Head of caudate nucleus (tissue), 42 donors: ENCODE measurements around the gene PBX4.

ENCODE experiments used
- DNase-seq, 42 donors: peaks; one replicate each; pipeline versions ENCODE4 v3.0.0 to v3.0.0-alpha.2; 2020 to 2021; ENCODE audit warnings: mixed read lengths in 7 of 42
- intact Hi-C: fragments of 100-400 bp; cut with DNase I; formaldehyde crosslinking; loops from one replicate; pipeline ENCODE4 v1.15.0; 2022

PBX4 gene

DNA sequence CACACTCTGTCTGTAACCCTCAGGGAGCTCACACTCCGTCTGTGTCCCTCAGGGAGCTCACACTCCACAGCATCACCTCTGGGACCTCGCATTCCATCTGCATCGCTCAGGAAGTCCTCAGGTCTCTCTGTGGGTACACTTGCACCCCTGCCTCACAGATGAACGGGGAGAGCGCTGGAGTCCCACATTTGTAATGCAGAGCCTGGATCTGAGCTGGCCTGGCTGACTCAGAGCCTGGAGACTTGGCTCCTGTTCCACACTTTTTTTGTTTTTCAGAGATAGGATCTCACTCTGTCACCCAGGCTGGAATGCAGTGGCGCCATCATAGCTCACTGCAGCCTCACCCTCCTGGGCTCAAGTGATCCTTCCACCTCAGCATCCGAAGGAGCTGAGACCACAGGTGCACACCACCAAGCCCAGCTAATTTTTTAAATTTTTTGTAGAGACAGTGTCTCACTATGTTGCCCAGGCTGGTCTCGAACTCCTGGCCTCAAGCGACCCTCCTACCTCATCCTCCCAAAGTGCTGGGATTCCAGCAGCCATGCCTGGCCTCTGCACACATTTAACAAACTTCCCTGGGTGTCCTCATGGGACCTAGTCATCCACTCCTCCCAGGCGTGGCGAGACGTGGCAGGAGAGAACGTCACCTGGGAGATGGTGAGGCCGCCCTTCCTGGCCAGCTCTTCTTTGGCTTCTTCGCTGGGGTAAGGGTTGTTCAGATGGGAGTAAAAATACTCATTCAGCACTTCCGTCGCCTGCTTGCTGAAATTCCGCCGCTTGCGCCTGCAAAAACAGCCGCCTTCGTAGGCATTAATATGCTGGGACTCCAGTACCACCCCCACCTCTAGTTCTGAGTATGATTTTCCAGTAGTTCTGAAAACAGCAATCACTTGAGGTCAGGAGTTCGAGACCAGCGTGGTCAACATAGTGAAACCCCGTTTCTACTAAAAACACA, 49.4 kb downstream of the PBX4 start:
- intact Hi-C loops, result no loop called here
- DNase-seq, result no peak

- no peak for DNase-seq
These were observed 51.1 kb downstream of the PBX4 start for GRCh38 chr19:19567391-19567790.

DNA sequence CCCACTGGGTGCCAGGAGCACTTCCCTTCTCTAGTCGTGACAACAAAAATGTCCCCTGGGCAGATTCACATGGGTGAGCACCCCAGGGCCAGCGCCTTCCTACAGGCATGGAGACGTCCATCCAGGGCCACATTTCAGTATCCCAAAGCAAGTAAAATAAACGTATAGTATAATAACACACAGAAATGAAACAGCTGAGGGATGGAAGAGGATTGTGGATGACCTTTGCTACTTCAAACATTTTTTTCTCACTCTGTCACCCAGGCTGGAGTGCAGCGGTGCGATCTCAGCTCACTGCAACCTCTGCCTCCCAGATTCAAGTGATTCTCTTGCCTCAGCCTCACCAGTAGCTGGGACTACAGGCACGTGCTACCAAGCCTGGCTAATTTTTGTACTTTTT, 52.2 kb downstream of the PBX4 start:
- DNase-seq, result no peak
- intact Hi-C loops, result no loop called here

More at GRCh38 chr19:19567391-19567790, 51.1 kb downstream of the PBX4 start:
- intact Hi-C loops, result no loop called here

- DNase-seq, result no peak
- intact Hi-C loops, result no loop called here
These were observed 55.1 kb downstream of the PBX4 start for GRCh38 chr19:19563348-19563848.

- no peak for DNase-seq
- intact Hi-C loops, result no loop called here
These were observed 55.7 kb downstream of the PBX4 start for GRCh38 chr19:19562665-19563347.

GRCh38 chr19:19561946-19562664, 56.4 kb downstream of the PBX4 start:
- intact Hi-C loops, result no loop called here
- no peak for DNase-seq

DNA sequence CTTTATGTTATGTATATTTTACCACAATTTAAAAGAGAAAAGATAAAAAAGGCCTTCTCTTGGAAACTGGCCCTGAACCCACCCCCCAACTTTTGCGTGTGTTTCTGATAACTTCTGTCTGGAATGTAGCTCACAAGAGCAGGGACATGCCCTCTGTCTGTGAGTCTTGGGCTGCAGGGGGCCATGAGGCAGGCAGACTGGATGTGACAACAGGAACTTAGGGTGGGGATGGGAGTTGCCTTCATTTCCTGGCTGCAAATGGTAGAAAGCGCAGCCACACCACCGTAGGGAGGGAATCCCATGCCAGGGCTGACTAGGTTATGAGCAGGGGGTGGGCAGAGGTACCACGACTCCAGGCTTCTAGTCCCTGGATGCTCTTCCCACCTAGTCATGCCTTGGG, 58.6 kb downstream of the PBX4 start:
- intact Hi-C loops, result no loop called here

GRCh38 chr19:19558636-19559035, 59.9 kb downstream of the PBX4 start:
- DNase-seq, result no peak
- intact Hi-C loops, result no loop called here

More for the DNA sequence above, 58.6 kb downstream of the PBX4 start:
- DNase-seq, result no peak

DNA sequence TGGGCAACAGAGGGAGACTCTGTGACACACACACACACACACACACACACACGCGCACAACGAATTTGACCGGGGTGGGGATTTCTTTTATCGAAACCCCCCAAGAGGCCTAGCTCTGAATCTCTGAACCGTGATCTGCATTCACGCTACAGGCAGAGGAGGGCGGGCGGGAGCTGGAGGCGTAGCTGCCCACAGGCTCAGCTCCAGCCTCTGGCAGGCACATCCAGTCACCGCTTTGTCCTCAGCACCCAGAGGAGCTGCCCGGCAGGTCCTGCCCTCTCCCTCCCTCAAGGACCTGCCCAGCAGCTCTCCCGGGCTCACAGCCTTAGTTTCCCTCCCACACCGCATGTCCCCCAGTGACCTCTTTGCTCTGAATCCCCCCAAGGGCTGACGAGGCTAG, 60.4 kb downstream of the PBX4 start:
- intact Hi-C loops, result no loop called here

DNA sequence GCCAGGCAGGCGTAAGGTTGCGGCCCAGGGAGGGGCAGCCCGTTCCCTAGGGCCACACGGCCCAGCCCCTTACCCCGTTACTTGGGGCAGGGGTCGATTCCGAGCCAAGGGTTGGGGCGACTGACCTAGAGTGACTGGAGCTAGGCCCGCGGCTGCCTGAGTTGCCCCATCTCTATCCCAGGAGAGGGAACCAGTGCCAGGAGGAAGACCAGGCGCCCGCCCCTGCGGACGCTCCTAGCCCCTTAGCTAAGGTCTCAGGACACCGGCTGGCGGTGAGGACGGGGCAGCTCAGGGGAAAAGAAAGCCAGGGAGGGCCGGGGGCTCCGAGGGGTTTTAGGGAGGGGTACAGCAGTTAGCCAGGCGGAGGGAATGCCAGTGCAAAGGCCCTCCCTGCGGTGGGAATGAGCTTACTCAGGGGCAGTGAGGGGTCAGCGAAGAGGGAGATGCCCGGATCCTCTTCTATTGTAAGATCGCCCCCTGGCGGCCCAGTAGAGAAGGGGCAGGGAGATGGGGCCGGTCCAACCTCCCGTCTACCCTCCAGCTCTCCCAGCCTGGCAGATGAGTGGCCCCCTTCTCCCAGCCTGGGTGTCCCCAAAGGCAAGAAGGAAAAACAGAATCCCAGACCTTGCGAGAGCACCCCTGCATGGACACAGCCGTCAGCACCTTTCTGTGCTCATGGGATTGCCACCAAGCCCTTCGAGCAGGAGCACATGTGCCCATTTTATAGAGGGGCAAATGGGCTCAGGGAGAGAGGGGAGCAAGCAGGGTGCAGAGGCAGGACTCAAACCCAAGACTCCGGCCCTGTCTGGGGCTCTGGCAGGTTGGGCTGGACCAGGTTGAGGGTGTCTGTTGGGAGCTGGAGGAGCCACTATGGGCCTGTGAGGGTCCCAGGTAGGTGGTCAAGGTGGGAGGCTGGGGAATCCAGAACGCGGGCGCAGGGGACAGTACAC, 64.1 kb downstream of the PBX4 start:
- intact Hi-C loops, result no loop called here
- peak in 24 of 42 donors; percentile 20 to 80 (median 48) for DNase-seq

More for the DNA sequence above, 60.4 kb downstream of the PBX4 start:
- DNase-seq, result no peak

- DNase-seq, result no peak
- intact Hi-C loops, result no loop called here
These were observed 64.8 kb downstream of the PBX4 start for GRCh38 chr19:19553670-19554069.

- intact Hi-C loops, result no loop called here
- peak in 1 of 42 donors; percentile 10 for DNase-seq
These were observed 65.7 kb downstream of the PBX4 start for GRCh38 chr19:19552798-19553197.

DNA sequence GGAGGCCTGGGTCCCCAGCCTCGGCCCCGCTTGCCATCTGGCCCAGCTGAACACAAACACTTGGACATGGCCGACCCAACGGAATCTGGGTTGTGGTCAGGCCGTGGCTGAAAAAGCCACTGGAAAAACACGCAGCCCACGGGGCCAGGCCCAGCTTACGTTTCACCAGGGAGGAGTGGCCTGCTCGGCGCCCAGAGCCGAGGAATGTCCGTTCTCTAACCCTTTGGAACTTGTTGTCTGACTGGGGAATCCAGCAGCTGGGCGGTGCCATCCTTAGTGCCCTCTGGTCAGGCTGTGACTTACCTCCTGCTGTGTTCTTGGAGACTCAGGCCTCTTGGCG, 66.7 kb downstream of the PBX4 start:
- no peak for DNase-seq
- intact Hi-C loops, result no loop called here

- no peak for DNase-seq
- intact Hi-C loops, result no loop called here
These were observed 67.3 kb downstream of the PBX4 start for GRCh38 chr19:19550972-19551852.

- no peak for DNase-seq
These were observed 68.0 kb downstream of the PBX4 start for GRCh38 chr19:19550485-19550929.

DNA sequence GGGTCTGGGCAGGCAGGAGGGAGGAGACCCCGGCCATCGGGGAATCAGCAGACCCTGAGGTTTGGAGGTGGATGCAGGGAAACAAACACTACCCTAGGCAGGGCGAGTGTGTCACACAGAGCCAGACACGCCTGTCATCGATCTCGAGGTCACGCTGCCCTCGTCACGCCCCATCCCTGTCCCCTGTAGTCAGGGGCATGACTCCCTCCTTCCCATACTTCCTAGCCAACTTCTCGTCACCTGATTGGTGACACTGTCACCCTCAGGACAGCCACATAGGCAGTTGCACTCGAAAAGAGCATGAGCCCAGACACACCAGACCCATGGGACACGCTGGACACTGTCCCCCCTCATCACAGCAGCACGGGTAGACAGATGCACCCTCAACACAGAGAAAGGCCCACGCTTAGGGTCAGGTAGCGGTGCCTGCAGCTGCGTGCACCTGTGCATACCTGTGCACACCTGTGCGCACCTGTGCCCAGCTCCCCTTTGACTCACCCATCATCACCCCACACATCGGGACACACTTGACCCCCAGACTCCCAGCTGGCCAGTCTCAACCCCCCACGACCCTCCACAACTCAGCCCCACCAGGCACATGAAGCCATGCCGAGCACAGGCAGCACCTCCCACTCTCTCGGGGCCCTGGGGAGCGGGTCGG, 68.6 kb downstream of the PBX4 start:
- intact Hi-C loops, result no loop called here
- no peak for DNase-seq

More at GRCh38 chr19:19550485-19550929, 68.0 kb downstream of the PBX4 start:
- intact Hi-C loops, result no loop called here
